ENCODE results near the gene ADRA2A.

DNA sequence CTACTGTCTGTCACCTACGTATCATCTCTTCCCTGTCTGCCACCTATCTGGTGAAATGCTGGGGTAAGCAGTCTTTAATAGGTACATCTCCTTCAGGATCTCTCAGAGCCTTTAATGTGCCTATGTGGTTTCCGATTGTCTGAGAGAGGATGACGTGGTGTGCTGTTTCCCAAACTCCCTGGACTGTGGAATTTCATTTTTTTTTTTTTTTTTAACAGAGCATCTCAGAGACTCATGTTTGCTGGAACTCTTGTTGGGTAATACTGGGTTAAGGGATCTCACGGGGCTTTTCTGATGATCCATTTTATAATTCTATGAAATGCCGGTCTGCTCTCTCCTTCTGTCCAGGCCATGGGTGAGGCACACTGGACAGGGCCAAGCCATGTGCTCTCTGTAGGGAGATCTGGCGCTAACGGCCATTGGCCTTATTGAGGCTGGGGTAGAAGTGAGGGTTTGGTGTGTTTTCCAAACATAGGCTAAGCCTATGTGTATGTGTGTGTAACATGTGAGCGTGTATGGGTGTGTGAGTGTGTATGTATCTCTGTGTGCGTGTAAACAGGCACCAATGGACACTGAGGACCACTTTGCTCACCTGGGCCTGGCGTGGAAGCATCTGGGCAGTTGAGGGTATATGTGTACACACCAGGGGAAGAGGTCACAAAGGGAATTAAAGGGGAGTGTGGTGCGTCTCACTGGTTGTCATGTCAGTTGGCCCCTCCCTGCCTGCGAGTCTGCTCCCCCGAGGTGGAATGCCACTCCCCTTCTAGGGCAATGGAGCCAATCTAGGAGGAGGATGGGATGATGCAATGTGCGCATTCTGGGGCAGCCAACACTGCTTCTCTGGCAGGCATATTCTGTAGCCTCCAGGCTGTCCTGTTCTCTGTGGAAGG lies 7.8 kb downstream of the ADRA2A start:
- TF ChIP-seq, protein P1, sequence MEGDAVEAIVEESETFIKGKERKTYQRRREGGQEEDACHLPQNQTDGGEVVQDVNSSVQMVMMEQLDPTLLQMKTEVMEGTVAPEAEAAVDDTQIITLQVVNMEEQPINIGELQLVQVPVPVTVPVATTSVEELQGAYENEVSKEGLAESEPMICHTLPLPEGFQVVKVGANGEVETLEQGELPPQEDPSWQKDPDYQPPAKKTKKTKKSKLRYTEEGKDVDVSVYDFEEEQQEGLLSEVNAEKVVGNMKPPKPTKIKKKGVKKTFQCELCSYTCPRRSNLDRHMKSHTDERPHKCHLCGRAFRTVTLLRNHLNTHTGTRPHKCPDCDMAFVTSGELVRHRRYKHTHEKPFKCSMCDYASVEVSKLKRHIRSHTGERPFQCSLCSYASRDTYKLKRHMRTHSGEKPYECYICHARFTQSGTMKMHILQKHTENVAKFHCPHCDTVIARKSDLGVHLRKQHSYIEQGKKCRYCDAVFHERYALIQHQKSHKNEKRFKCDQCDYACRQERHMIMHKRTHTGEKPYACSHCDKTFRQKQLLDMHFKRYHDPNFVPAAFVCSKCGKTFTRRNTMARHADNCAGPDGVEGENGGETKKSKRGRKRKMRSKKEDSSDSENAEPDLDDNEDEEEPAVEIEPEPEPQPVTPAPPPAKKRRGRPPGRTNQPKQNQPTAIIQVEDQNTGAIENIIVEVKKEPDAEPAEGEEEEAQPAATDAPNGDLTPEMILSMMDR (conservative IDR thresholded peaks at IDR 0.05) = no peak
- TF ChIP-seq ZFX (IDR thresholded peaks at IDR 0.05) = no peak

Measured in C4-2B (cell line).